SKM-1 treated with dmso at 0.1 percent for 144 hours (cell line): ENCODE data around the gene PDE2A.

Source experiments
- DNase-seq: peaks from one replicate; lab custom pipeline; 2025; ENCODE audit not compliant: unreplicated experiment; lab: John Stamatoyannopoulos, UW

Gene PDE2A

GRCh38 chr11:72637926-72638325 lies 36.3 kb downstream of the PDE2A start:
- DNase-seq: no peak

DNA sequence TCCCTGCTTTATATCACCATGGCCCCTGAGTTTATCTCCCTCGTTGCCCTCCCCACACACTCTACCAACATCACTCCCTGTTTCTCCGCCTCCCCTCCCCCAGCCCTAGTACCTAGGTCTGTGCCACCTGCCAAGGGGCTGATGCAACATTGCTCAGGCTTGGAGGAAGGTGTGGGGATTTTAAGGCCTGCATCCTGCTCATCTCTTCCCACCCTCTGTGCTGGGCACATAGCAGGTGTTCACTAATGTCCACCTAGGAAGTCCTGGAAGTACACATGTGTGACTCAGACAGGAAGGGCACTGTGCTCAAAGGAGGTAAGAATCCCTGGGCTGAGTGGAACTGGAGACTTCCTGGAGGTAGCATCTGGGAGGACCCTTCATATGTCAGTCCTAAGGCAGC lies 37.0 kb downstream of the PDE2A start:
- no peak for DNase-seq

GRCh38 chr11:72636376-72636775 lies 37.8 kb downstream of the PDE2A start:
- no peak for DNase-seq

DNA sequence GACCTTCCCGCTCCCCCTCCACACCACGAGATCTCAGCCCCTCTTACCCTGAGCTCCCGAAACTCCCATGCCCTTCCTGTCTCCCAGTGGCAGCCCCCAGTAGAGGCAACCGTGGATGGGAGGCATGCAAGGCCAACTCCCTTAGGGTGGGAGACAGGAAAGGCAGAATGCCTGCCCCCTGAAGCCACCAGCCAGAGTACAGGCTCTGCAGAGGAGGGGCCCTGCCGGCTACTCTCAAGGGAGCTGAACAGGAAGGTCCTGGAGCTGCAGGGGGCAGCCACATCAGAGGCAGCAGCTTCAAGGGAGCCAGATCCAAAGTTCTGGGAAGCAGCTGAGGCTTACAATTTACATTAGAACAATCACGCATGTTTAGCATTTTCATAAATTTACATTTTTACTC lies 38.3 kb downstream of the PDE2A start:
- no peak for DNase-seq

GRCh38 chr11:72635309-72635915 lies 38.8 kb downstream of the PDE2A start:
- peak; percentile 20 for DNase-seq

DNA sequence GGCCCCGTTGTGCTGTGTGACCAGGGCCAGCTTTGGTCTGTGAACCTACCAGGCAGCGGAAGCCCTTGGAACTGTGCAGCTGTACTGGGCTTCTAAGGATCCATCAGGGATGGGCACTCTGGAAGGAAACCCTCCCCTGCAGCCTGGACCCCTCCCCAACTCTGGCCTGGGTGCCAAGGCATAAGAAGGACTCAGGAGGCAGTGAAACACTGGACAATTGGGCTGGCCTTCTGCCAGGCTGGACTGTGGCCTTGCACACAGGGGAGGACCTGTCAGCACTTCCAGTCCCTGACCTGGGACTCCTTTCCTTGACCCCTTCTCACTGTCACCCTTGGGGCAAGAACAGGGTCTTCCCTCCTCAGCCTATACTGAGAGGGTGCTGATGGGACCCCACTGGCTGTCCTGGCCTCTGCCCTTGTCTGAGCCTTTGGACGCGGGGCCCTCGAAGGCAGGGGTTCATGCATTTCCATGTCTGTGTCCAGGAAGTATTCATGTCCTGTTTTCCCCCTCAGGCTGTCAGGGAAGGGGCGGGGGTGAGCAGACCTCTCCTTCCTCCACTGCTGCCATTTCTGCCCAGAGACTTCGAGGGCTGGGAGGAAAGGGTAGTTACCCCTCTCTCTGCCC lies 39.6 kb downstream of the PDE2A start:
- DNase-seq: no peak

- no peak for DNase-seq
Observed at GRCh38 chr11:72634016-72634415, 40.2 kb downstream of the PDE2A start.

DNA sequence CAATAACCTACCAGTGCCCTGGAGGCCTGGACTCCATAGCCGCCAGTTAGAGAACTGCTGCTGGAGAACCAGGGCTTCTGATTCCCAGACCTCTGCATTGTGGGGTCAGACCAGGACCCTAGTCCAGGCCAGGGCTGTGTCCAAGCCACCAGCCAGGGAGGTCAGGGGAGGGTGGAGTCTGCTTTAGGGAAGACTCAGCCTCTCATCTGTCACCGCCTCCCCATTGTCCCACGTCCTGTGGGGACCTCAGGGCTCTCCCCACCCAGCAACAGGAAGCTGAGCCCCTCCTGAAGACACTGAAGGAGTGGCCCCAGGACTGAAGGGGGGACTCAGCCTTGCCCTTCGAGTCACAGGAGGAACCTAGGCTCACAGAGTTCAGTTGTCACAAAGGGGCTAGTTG lies 41.2 kb downstream of the PDE2A start:
- DNase-seq: no peak

DNA sequence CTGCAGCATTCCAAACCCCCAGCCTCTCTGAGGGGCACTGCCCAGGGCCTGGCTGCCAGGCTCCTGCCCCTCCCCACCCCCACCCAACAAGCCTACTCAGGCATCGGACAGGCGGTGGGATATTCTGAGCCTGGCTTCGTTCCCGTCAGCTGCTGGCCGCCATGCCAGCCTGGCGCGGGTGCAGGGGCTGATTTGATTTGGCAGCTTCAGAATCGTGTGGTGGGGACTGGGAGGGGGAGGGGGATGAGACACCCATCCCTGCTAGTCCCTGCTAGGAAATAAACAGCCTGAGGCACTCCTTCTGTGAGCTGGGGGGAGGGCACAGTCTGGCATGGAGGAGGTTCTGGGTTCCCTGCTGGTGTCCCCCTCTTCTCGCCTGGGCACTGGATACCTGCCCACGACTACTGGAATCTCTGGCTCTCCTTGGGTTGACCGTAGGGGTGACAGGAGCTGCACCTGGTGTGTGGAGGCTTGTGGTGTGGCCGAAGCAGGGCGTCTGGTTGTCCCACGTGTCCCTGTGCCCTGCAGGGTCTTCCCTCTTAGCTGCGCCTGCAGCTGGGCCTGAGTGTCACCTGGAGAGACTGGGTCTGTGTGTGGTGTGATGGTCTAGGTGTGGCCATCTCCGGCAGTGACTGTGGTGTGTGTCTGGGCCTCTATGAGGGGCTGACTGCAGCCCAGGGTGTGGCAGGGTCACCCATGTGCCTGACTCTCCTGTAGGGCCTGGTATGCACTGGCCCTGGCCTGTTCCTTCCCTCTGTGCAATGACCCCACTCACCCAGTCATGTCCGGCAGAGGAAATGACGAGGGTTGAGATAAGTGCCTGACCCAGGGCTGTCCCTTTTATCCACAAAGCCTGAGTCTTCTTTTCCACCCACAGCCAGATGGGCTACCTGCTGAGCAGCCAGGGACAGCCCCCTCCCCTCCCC lies 42.2 kb downstream of the PDE2A start:
- DNase-seq: no peak

DNA sequence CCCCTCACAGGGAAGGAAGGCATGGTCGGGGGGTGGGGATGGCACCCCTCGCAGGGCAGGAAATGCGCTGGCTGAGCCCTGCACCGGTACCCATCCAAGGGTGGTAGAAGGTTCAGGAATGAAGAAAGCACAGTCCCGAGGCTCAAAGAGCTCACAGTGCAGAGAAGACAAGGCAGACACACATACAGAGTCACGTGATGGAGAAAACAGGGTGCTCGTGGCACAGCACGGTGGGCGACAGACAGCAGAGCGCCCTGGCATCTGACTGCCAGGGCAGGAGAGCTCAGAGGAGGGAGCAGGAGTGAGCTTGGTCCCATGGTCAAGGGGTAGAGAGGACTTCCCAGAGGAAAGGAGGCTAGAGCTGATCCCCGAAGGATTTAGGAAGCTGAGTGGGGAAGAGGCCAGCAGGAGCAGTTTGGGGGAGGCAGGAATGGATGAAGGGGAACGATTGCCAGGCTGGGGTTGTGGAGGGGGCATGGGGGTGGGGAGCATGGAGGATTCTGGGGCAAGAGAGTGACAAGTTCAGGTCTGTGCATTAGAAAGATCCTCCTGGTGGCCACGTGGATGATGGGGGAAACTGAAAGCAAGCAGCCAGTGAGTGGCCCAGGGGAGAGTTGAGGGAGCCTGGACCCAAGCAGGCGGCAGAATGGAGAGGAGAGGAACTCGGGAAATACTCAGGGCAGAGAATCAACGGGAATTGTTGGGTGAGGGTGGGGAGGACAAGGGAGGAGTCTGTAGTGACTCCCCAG lies 43.9 kb downstream of the PDE2A start:
- DNase-seq: no peak

- no peak for DNase-seq
Observed at GRCh38 chr11:72629266-72629665, 45.0 kb downstream of the PDE2A start.

- DNase-seq: no peak
Observed at GRCh38 chr11:72627594-72628281, 46.5 kb downstream of the PDE2A start.

- DNase-seq: no peak
Observed at GRCh38 chr11:72626414-72626936, 47.7 kb downstream of the PDE2A start.

DNA sequence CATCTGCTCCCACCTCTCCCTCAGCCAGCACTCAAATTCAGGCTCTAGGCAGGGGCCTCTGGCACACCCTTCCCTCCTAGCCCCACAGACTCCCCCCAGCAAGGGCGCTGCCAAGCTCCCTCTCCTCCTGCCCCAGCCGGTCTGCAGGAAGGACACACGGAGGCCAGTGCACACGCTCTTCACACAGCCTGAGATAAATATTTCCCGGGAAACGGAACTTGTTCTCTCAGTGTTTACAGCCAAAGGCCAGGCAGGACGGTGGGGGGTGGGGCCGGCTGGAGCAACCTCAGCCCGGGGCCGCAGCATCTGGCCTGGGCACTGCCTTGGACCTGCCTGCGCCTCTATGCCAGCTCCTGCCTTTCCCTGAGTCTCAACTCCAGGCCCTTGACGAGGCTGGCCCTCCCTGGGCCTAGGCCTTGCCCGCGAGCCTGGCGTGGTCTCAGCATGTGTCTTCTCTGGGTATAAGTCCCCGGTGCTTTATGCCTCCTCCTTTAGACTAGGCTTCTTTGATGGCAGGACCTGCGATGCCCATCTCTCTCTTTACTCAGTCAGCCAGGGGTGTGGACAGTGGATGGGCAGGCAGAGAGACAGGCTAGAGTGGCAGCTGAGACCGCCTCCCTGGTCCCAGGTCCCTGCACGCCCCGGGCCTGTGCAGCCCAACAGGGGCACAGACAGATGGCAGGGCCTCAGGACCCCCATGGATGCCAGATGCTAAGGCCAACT lies 48.4 kb downstream of the PDE2A start:
- no peak for DNase-seq

GRCh38 chr11:72624496-72625201 lies 49.6 kb downstream of the PDE2A start:
- DNase-seq: no peak

- DNase-seq: no peak
Observed at GRCh38 chr11:72623052-72623451, 51.2 kb downstream of the PDE2A start.

DNA sequence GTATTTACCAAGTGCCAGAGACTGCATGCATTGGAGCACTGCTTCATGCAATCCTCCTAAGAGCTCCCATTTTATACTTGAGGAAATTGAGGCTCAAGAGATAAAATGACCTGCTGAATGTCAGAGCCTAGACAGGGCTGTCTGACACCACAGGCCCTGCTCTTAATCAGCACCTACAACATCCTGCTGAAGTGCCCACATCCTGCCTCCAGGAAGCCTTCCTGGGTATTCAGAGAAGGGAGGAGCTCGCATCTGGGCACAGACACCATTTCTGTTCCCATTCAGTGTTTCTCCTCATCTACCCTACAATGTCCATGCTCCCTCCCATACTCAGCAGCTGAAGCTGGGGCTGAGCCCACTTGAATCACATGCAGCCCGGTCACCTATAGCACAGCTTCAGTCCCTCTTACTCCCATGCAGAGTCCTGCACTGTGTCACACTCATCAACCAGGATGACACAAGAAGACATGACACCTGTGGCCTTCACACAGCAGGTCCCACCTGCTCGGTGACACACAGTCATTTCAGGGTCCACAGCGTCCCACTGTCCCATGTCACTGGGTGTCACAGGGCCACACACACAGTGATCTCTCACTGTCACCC lies 53.1 kb downstream of the PDE2A start:
- no peak for DNase-seq

DNA sequence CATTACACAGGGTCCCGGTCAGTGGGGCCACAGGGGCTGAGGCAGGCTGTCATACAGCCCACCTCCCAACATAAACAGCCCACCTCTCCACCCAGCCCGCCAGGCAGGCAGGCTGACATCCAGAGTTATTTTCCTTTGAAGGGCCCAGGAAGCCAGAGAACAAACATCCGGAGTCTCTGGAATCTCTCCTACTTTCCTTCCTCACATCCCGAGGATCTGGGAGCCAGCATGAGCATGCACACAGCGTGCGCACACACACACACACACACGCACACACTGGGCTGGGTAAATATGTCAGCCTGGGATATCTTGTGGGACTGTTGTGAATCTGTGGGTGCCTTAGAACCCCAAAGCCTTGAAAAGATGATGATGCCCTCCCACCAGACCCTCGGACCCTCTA lies 55.4 kb downstream of the PDE2A start:
- DNase-seq: no peak
